Measurements from ENCODE around the gene FAM9C.

The FAM9C gene

GRCh38 chrX:13007519-13008188 is 36.8 kb downstream of the FAM9C start:
- no peak for DNase-seq (ENCODE audit: low read depth)

- DNase-seq (ENCODE audit: low read depth) = no peak
Observed at GRCh38 chrX:13005661-13006473, 38.6 kb downstream of the FAM9C start.

GRCh38 chrX:13001961-13002671 is 42.3 kb downstream of the FAM9C start:
- no peak for DNase-seq (ENCODE audit: low read depth)

GRCh38 chrX:13001097-13001496 is 43.3 kb downstream of the FAM9C start:
- DNase-seq (ENCODE audit: low read depth) = no peak

- peak; percentile 26 for DNase-seq (ENCODE audit: low read depth)
Observed at GRCh38 chrX:13000301-13000811, 44.1 kb downstream of the FAM9C start.

GRCh38 chrX:12999422-12999821 is 45.0 kb downstream of the FAM9C start:
- DNase-seq (ENCODE audit: low read depth) = peak; percentile 34

GRCh38 chrX:12997906-12998687 is 46.3 kb downstream of the FAM9C start:
- DNase-seq (ENCODE audit: low read depth) = no peak

GRCh38 chrX:12996934-12997435 is 47.4 kb downstream of the FAM9C start:
- DNase-seq (ENCODE audit: low read depth) = no peak

- DNase-seq (ENCODE audit: low read depth) = no peak
Observed at GRCh38 chrX:12994321-12994720, 50.1 kb downstream of the FAM9C start.

- DNase-seq (ENCODE audit: low read depth) = no peak
Observed at GRCh38 chrX:12993826-12994225, 50.6 kb downstream of the FAM9C start.

- no peak for DNase-seq (ENCODE audit: low read depth)
Observed at GRCh38 chrX:12992544-12993118, 51.8 kb downstream of the FAM9C start.

- no peak for DNase-seq (ENCODE audit: low read depth)
Observed at GRCh38 chrX:12991575-12991974, 52.8 kb downstream of the FAM9C start.

GRCh38 chrX:12989461-12989860 is 55.0 kb downstream of the FAM9C start:
- DNase-seq (ENCODE audit: low read depth) = no peak

- no peak for DNase-seq (ENCODE audit: low read depth)
Observed at GRCh38 chrX:12988797-12989196, 55.6 kb downstream of the FAM9C start.

GRCh38 chrX:12987900-12988594 is 56.4 kb downstream of the FAM9C start:
- no peak for DNase-seq (ENCODE audit: low read depth)

- no peak for DNase-seq (ENCODE audit: low read depth)
Observed at GRCh38 chrX:12987340-12987739, 57.1 kb downstream of the FAM9C start.

GRCh38 chrX:12986886-12987285 is 57.5 kb downstream of the FAM9C start:
- no peak for DNase-seq (ENCODE audit: low read depth)

GRCh38 chrX:12986164-12986779 is 58.1 kb downstream of the FAM9C start:
- no peak for DNase-seq (ENCODE audit: low read depth)

Data from T follicular helper cell (primary cell).